ES-I3 (cell line): ENCODE results near the gene ATP8A1.
"Not testable (repeated sequence)": the region's sequence is repeated elsewhere in the genome, so short reads cannot be mapped to it uniquely, and the experiment has no call there.

ENCODE experiments used
- H3K36me3 ChIP-seq: 2 replicates; pipeline ENCODE4 v1.6.1; 2013; ENCODE audit warnings: mild to moderate bottlenecking, low read length, control low read depth, moderate library complexity; ENCODE audit not compliant: insufficient read depth
- H3K4me1 ChIP-seq: 2 replicates; pipeline ENCODE4 v1.6.1; 2013; ENCODE audit warnings: mild to moderate bottlenecking, control low read depth, low read length; ENCODE audit not compliant: insufficient read depth
- H3K9ac ChIP-seq: 2 replicates; pipeline ENCODE4 v1.6.1; 2013; ENCODE audit warnings: low read depth, mild to moderate bottlenecking, low read length, moderate library complexity
- H3K9me3 ChIP-seq: 2 replicates; pipeline ENCODE4 v1.6.1; 2013; ENCODE audit warnings: mild to moderate bottlenecking, low read length, moderate library complexity; ENCODE audit not compliant: control insufficient read depth, insufficient read depth

ATP8A1 gene

GRCh38 chr4:42480717-42481116 is 176.2 kb downstream of the ATP8A1 start:
- H3K4me1 ChIP-seq = peaks cover 35% of the 10 kb centered on the region
- H3K36me3 ChIP-seq = no peaks in the 10 kb centered on the region
- no peak overlapping the region for H3K9ac ChIP-seq
- no peaks in the 10 kb centered on the region for H3K9me3 ChIP-seq

GRCh38 chr4:42480281-42480680 is 176.6 kb downstream of the ATP8A1 start:
- Histone ChIP-seq H3K9me3 (no peaks in the 10 kb centered on the region), H3K4me1 (peaks cover 31% of the 10 kb centered on the region), H3K9ac (no peak overlapping the region), H3K36me3 (no peaks in the 10 kb centered on the region)

DNA sequence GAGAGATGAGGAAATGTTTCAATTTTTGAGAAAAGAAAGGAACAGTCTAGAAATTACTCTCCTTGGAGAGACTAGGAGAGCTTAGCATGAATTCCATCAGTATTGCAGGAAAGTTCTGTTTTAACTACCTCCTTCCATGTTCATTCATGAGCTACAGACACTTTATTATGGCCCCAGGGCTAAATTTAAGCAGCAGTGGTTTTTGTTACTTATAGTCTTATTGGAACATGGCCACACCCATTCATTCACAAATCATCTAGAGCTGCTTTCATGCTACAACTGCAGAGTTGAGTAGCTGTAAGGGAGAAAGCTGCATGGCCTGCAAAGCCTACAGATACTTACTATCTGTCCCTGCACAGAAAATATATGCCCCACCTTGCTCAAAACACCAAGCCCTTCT is 178.0 kb downstream of the ATP8A1 start:
- no peaks in the 10 kb centered on the region for H3K36me3 ChIP-seq

DNA sequence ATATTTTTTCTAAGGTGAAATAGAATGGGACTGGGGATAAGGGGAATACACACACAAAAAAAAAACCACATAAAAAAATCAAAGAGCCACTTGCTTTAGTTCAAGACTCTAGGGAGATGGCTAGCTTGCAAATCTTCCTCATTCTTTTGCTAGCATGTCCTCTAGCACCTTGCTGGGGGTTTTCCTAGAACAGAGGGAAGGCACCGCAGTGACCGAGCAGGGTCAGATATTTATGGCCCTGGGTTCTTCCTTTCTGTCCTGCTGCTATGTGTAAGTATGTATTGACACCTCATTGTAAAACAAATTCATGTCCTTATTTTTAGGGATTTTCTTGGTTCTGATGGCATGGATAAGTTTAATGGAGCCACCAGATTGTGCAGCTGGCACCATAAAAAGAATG is 178.4 kb downstream of the ATP8A1 start:
- H3K9me3 ChIP-seq = no peaks in the 10 kb centered on the region
- H3K9ac ChIP-seq = no peak overlapping the region
- H3K36me3 ChIP-seq = no peaks in the 10 kb centered on the region
- H3K4me1 ChIP-seq = peaks cover 19% of the 10 kb centered on the region

More for the DNA sequence above, 178.0 kb downstream of the ATP8A1 start:
- H3K9ac ChIP-seq = no peak overlapping the region
- H3K4me1 ChIP-seq = peaks cover 24% of the 10 kb centered on the region
- no peaks in the 10 kb centered on the region for H3K9me3 ChIP-seq

DNA sequence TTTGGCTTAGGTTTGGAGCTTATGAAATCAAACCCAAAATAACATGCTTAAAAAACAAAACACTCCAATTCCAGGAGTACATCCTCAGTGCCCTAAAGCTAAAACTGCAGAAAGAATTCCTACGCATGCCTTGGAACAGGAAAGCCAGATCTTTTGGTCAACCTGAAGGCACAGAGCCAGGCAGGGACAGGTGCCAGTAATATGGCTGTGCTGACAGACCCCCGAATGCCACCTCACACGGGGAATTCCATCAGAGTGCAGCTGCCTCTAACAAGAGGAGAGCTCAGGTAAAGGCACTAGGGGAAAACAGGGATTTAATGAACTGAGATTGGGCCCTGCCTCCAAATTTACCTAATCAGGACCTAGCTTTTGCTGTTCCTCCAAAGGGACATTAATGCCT is 182.5 kb downstream of the ATP8A1 start:
- Histone ChIP-seq H3K4me1 (peaks cover 5% of the 10 kb centered on the region), H3K36me3 (no peaks in the 10 kb centered on the region), H3K9ac (no peak overlapping the region), H3K9me3 (no peaks in the 10 kb centered on the region)

- Histone ChIP-seq H3K4me1 (peaks cover 5% of the 10 kb centered on the region; the same call in 1 of the 2 replicates), H3K9me3 (no peaks in the 10 kb centered on the region), H3K36me3 (no peaks in the 10 kb centered on the region), H3K9ac (no peak overlapping the region)
Observed at GRCh38 chr4:42473071-42473684, 183.7 kb downstream of the ATP8A1 start.

DNA sequence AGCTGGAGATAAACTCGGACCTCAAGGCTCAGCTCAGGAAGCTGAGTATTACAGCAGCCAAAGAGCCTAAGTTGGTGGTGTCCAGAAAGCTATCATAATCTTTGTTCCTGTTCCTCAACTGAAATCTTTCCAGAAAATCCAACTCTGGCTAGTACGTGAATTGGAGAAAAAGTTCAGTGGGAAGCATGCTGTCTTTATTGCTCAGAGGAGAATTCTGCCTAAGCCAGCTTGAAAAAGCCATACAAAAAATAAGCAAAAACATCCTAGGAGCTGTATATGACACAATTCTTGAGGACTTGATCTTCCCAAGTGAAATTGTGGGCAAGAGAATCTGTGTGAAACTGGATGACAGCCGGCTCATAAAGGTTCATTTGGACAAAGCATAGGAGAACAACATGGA is 185.0 kb downstream of the ATP8A1 start:
- H3K4me1 ChIP-seq = no peaks in the 10 kb centered on the region; the same call in 1 of the 2 replicates
- H3K9ac ChIP-seq = no peak overlapping the region
- H3K9me3 ChIP-seq = no peaks in the 10 kb centered on the region
- no peaks in the 10 kb centered on the region for H3K36me3 ChIP-seq

DNA sequence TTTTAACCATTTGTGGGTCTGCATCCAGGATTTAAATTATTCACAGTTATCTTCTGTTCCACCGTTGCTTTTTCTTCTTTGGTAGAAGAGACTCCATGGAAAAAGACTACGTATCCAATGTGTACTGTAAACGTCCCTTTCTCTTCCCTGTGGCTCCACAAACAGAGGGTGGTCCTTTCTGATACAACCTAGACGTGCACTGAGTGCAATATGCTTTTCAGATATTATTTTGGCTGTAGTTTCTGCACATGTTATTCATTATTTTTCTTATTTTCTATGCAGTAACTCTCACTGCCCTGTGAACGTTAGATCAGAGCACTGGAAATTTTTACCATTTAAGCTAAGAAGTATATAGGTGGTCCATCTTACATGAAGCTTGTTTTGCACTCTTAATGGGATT is 186.9 kb downstream of the ATP8A1 start:
- Histone ChIP-seq H3K36me3 (no peaks in the 10 kb centered on the region), H3K4me1 (no peaks in the 10 kb centered on the region; the same call in 1 of the 2 replicates), H3K9ac (no peak overlapping the region), H3K9me3 (no peaks in the 10 kb centered on the region)

DNA sequence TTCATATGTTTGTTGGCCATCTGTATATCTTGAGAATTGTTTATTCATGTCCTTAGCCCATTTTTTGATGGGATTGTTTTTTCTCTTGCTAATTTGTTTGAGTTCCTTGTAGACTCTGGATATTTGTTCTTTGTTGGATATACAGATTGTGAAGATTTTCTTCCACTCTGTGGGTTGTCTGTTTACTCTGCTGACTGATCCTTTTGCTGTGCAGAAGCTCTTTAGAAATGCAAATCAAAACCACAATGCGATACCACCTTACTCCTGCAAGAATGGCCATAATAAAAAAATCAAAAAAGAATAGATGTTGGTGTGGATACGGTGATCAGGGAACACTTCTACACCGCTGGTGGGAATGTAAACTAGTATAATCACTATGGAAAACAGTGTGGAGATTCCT is 189.1 kb downstream of the ATP8A1 start:
- H3K9me3 ChIP-seq, H3K9ac ChIP-seq, H3K4me1 ChIP-seq, H3K36me3 ChIP-seq: not testable (repeated sequence)

DNA sequence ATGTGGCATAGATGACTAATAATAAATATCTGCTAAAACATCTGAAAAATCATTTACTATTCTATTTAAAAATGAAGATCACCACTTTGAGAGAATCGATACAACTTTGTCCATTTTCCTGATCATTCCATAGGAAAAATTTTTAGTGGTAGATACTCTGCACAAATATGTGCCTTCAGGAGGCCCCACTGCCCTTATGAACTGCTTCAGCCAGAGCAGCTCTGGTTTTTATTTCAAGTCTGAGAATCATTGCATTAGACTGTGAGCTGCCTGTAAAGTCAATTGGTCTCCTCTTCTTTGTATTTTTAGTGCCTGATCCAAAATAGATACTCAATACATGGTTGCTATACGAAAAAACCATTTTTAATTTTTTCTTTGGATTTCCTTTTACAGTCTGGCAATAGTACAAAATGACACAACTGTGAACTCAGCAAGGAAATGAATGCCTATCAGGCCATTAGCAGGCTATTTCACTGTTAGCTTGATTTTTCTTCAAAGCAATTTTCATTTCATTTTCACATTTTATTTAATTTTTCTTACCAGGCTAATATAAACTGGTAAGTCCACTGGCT is 190.5 kb downstream of the ATP8A1 start:
- Histone ChIP-seq H3K9ac (no peak overlapping the region), H3K4me1 (no peaks in the 10 kb centered on the region), H3K9me3 (no peaks in the 10 kb centered on the region), H3K36me3 (no peaks in the 10 kb centered on the region)

DNA sequence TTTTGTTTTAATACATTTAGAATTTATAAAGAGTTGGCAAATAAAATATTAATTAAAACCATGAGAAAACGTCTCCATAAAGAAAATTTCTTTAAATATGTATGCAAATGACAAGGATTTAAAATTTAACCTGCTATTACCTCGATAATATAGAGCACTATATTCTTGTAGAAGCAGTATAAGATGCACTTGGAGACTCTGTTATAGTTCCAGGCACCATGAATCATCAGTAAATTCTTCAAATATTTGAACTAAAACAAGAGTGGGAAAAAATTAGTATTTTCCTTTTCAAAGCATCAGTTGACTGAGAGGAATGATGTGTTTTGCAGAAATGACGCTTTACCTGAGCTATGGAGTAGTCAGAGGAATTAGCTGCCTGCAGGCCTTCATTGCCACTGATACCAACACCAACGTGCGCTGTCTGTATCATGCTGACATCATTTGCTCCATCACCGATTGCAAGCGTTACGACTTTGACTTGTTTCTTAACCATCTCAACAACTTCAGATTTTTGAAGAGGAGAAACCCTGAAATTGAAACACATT is 192.3 kb downstream of the ATP8A1 start:
- Histone ChIP-seq H3K9ac (no peak overlapping the region), H3K4me1 (no peaks in the 10 kb centered on the region), H3K36me3 (no peaks in the 10 kb centered on the region), H3K9me3 (no peaks in the 10 kb centered on the region)

- not testable (repeated sequence) for H3K9ac ChIP-seq, H3K36me3 ChIP-seq, H3K9me3 ChIP-seq
- H3K4me1 ChIP-seq = peaks cover 13% of the 10 kb centered on the region
Observed at GRCh38 chr4:42461216-42461615, 195.7 kb downstream of the ATP8A1 start.

GRCh38 chr4:42460043-42460442 is 196.9 kb downstream of the ATP8A1 start:
- no peaks in the 10 kb centered on the region for H3K9me3 ChIP-seq
- H3K9ac ChIP-seq = no peak overlapping the region
- no peaks in the 10 kb centered on the region for H3K36me3 ChIP-seq
- peaks cover 17% of the 10 kb centered on the region for H3K4me1 ChIP-seq

GRCh38 chr4:42458657-42459056 is 198.2 kb downstream of the ATP8A1 start:
- H3K9me3 ChIP-seq = no peaks in the 10 kb centered on the region
- no peaks in the 10 kb centered on the region for H3K36me3 ChIP-seq
- H3K4me1 ChIP-seq = peaks cover 21% of the 10 kb centered on the region
- no peak overlapping the region for H3K9ac ChIP-seq

GRCh38 chr4:42454755-42455420 is 202.0 kb downstream of the ATP8A1 start:
- H3K36me3 ChIP-seq = no peaks in the 10 kb centered on the region
- peaks cover 32% of the 10 kb centered on the region for H3K4me1 ChIP-seq

More at GRCh38 chr4:42454755-42455420, 202.0 kb downstream of the ATP8A1 start:
- Histone ChIP-seq H3K9me3 (no peaks in the 10 kb centered on the region), H3K9ac (no peak overlapping the region)
